PFSK-1 (cell line): ENCODE data around the gene SELENOS.

Experiments used
- FOXP2 ChIP-seq: optimal IDR thresholded peaks from 2 replicates; pipeline ENCODE3; 2011; ENCODE audit warnings: borderline replicate concordance, control low read depth, inconsistent platforms; ENCODE audit not compliant: insufficient read depth; ENCODE audit errors: extremely low read length, extremely low read depth
- REST ChIP-seq, 2 experiments: IDR thresholded peaks; 2 replicates each; pipeline versions ENCODE4 v1.6.1 to v1.8.0; 2011 to 2012; ENCODE audit warnings: low read depth in 2 of 2, low read length in 2 of 2, control low read depth in 1 of 2, inconsistent platforms in 1 of 2, mild to moderate bottlenecking in 1 of 2, moderate library complexity in 1 of 2; ENCODE audit not compliant: insufficient read depth in 1 of 2
- SIN3A ChIP-seq: IDR thresholded peaks from 2 replicates; pipeline ENCODE4 v1.6.1; 2012; ENCODE audit warnings: mild to moderate bottlenecking, low read length, moderate library complexity, borderline replicate concordance; ENCODE audit not compliant: insufficient read depth
- TAF1 ChIP-seq: IDR thresholded peaks from 2 replicates; pipeline ENCODE4 v1.6.1; 2012; ENCODE audit warnings: low read length, control low read depth, borderline replicate concordance; ENCODE audit not compliant: insufficient read depth

- TF ChIP-seq REST (IDR thresholded peaks at IDR 0.05; ENCODE audit: insufficient read depth in 1 of 2, low read depth in 2 of 2, low read length in 2 of 2) = no peak
- TF ChIP-seq FOXP2 = no peak
- no peak for TF ChIP-seq TAF1
- no peak for TF ChIP-seq SIN3A
Measured at GRCh38 chr15:101232677-101233076, 44.6 kb downstream of the SELENOS start.
